GM18502 (cell line): ENCODE measurements around the gene LAGE3.

Experiments
- ATAC-seq: cut with Tn5 transposase; IDR thresholded peaks from one replicate; pipeline ENCODE4 v1.9.1; 2021; ENCODE audit warnings: mild to moderate bottlenecking; ENCODE audit not compliant: unreplicated experiment, poor library complexity

LAGE3 gene

DNA sequence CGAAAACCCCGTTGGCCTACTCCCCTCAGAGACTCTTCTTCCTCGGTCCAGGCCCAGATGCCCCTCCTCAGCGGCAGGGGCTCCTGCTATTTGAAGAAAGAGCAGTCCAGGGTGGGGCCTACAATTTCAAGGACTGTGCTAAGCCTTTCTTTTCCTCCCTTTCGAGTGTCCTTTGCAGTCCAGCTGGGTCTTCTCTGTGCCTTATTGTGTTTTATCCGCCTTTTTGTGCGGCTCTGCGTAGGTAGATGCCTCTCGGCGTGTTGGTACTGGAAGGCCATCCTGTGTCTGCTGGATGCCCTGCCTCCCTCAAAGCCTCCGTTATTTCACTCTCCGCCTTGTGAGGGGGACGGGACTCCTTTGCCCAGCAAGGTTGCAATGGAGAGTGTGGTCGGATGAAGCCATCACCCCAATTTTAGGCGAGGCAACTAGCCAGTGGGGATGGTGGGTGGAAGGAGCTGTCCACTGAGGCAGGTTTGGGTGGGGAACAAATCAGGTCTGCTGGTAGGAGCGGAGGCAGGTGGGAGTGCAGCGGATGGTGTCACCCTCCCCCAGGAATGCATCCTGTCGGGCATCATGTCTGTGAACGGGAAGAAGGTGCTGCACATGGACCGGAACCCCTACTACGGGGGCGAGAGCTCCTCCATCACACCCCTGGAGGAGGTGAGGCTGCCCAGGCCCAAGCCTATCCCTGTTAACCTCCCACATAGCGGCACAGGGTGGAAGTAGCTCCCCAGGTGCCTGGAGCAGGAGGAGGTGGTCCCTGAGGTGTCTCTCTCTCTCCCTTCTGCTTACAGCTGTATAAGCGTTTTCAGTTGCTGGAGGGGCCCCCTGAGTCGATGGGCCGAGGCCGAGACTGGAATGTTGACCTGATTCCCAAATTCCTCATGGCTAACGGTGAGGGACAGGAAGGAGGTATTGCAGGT, 40.8 kb downstream of the LAGE3 start:
- no peak for ATAC-seq

DNA sequence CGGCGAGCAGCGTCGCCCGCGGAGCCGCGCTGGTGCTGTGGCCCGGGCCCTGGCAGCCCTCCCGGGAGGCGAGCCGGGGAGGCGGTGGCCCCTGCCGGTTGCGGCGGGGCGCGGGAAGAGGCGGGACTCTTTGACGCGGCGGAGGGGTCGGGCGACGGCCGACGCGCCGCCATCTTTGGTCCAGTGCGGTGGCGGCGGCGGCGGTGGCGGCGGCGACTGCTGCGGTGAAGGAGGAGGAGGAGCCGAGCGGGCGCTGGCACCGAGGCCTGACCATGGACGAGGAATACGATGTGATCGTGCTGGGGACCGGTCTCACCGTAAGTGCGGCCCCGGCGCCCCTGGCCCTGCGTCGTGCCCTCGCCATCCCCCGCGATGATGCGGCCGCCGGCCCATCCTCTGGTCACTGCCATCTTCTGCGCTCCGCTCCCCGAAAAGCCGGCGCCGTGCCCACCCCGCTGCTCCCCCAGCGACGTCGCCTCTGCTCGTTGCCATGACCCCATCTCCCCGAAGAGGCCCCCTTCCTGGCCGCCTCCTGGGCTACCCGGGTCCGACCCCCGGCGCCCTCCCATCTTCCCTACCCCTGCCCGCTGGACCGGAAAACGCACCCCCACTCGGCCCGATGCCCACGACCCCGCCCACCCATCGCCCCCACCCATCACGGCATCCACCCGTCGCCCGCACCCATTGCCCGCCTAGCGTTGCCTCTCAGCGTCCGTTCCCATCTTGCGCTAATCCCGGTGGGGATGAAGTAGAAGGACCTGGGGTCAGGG, 41.9 kb downstream of the LAGE3 start, which contains the start of gene GDI1:
TSS of gene GDI1 (plus strand) at position 172 of the 770 bp plus-strand sequence. CDS start at position 273, 101 bp downstream.
- no peak for ATAC-seq

- ATAC-seq: no peak
Measured at GRCh38 chrX:154436374-154436982, 42.6 kb downstream of the LAGE3 start.

DNA sequence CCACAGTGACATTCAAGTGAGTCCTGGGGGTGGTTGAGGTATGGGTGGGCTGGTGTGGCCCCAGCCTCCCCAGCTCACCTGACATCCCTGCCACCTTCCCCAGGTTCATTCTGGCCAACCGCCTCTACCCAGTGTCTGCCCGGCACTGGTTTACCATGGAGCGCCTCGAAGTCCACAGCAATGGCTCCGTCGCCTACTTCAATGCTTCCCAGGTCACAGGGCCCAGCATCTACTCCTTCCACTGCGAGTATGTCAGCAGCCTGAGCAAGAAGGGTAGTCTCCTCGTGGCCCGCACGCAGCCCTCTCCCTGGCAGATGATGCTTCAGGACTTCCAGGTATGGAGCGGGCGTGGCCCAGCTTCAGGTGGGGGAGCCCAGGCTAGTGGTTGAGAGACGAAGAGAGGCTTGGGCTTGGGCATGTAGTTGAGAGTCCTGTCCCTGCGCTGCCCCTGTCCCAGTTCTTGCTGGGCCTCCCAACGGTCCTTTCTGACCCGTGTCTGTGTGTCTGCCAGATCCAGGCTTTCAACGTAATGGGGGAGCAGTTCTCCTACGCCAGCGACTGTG, 43.8 kb downstream of the LAGE3 start:
- ATAC-seq: no peak

DNA sequence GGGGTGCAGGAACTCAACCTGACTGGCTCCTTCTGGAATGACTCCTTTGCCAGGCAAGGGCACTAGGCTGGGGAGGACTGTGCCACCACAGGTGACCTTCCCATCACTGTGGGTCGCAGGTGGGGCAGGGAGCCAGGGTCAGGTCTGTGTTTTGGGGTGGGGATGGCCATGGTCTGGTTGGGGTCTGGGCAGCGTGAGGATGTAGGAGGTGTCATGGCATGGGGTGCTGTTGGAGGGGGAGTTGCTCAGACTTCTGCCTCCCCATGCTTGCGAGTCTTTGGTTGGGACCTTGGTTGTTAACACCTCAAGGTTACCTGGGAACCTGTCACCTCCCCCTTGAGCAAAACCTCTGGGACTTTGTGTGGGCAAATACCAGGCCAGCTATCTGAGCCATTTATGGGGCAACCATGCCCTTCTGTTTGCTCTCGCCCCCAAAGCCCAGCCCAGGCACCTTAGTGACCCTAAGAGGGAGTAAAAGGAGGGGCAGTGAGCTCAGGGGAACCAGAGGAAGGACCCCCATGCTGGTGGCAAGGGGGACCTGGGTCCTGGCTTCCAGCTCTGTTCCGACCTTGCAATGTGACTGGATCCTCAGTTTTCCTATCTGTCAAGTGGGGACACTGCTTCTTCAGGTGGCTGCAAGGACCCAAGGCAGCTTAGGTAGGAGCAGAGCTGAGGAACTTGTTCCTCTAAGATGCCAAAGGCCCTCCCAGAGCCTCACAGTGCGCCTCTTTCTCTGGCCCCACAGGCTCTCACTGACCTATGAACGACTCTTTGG, 44.5 kb downstream of the LAGE3 start:
- no peak for ATAC-seq

- ATAC-seq: no peak
Measured at GRCh38 chrX:154433605-154434004, 45.5 kb downstream of the LAGE3 start.

- ATAC-seq: no peak
Measured at GRCh38 chrX:154432210-154432609, 46.9 kb downstream of the LAGE3 start.

DNA sequence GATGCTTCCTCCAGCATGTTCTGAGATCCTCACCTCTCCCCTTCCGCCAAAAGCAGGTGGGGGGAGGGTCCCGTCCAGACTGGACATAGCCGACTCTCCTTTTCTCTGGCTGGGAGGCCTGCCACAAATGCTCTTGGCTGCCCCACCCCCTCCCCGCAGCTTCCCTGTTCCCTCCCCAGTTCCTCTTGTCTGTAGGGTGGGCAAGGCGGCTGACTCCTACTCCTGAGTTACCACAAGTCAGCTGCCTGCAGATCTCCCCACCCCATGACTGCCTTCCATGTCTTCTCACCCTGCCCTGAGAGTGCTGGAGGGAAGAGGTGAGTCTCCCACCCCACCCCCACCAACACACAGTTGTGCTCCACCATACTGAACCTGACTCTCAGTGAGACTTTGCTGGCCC, 47.7 kb downstream of the LAGE3 start:
- no peak for ATAC-seq

DNA sequence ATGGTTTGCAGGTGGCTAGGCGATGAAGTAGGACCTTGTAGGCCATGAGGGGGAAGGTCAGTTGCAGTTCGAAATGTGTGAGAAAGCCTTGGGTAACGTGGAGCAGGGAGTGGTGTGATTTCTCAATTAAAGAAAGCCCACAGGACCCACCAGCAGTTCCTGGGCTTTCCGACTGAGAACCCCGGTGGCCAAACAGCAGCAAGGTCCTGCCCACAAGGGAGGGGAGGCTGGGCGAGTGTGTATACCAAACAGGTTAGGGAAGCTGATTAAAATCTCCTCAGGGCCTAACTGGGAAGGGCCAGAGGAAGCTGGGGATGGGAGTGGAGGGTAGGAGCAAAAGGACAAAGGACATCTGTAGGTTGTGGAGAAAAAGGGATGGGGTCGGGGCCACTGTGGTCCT, 48.2 kb downstream of the LAGE3 start:
- no peak for ATAC-seq

DNA sequence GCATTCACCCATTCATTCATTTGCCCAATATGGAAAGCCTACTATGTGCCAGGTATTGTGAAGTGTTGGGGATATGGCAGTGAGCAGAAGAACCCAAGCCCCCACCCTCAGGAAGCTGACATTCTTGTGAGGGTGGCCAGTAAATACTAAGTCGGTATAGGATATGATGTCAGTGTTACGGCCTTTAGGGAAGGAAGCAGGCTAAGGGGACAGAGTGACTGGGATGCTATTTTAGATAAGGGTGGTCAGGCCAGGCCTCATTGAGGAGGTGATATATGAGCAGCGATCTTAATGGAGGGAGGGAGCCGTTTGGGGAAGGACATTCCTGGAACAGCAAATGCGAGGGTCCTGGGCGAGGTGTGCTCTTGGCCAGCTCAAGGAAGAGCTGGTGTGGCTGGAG, 48.6 kb downstream of the LAGE3 start:
- ATAC-seq: no peak

DNA sequence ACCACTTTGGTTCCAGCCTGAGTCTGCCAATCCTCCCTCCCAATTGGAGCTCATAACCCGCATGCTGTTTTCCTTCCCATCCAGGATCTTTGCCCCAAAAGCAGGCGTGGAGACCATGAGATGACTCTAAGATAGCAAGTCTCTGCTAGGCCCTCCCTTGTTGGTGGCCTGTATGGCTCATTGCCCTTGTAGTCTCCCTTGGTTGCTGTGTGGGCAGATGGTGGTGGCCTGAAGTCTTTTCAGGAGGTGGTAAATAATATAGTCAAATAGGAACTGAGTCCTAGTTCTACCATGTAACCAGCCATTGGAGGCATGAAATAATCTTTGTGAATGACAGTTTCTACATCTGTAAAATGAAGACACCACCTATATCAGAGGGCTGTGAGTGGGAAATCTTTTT, 49.4 kb downstream of the LAGE3 start:
- no peak for ATAC-seq

GRCh38 chrX:154428176-154429171, 50.6 kb downstream of the LAGE3 start, which contains the start of gene ATP6AP1:
TSS of gene ATP6AP1 (plus strand) at chrX:154428677. CDS start at chrX:154428693, 16 bp downstream.
- peak; percentile 92 for ATAC-seq
